GM21576 (cell line): Measurements from ENCODE around the gene ZEB2.

Experiments
- ATAC-seq: cut with Tn5 transposase; IDR thresholded peaks from one replicate; pipeline ENCODE4 v1.9.1; 2021; ENCODE audit warnings: mild to moderate bottlenecking, moderate library complexity; ENCODE audit not compliant: unreplicated experiment

The ZEB2 gene

DNA sequence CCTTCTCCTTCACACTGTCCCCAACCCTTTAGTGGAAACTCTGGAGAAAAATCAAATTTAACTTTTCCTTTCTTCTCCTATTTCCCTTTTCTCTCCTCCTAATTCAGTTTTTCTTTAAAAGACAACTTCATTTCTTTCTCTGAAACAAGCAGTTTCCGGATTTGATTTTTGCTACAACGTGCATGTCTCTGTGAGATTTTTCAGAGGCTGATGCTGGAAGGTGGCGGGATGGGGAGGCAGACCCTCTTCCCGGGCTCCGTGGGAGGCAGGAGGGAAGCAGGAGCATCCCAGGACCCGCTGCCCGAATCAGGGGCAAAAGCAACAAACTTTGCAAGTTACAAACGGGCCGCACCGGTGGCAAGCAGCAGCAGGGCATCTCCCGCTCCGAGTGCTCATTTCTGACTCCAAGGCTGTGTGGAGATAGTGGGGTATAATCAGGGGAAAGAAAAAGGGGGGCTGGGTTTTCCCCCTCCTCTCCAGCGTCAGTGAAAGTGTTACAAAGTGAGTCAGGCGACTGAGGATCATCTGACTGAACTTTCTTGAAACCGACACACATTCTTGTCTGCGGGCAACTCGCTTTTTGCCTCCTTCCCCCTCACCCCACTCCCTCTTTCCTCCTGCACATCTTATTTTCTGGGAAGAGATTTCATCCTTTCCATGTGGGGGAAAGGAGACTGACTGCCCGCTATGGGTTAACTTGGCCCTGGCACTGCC lies 6.4 kb downstream of the ZEB2 start:
- ATAC-seq, result no peak

DNA sequence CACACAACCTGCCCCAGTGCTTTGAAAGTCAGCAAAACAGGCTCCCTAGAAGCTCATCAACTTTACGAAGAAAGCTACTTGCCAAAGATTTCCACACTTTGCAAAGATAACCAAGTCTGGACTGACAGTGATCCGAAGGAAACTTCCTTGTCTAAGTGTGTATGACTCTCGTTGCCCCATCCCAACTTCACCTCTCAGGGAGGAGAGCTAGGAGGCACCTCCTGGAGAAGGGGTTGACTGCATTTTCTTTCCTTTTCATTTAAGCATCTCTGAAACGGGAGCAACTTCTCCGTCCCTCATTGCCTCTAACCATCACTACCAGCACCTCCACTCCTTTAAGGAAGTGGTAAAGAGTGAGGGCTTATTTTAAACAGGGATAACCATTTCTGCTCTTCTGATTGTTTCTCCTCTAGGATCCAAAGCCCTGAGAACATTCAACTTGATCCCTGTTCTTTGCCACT lies 7.0 kb downstream of the ZEB2 start:
- no peak for ATAC-seq

DNA sequence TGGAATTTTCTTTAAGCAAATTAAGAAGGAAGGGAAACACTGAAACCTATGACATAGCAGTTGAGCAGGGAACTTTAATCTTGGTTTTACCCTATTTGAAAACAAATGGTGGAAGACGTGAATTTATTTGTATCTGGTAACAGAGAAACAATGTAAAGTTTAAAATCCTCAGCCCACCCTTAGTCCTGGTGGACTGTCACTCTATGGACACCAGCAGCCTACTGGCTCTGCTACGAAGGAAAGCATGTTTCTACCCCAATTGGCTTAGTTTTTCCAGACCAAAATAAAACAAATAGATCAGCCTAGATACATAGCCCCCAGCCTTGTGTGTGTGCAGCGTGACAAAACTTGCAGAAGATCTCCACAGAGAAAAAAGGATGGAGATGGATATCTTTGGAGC lies 7.4 kb downstream of the ZEB2 start:
- ATAC-seq, result no peak

DNA sequence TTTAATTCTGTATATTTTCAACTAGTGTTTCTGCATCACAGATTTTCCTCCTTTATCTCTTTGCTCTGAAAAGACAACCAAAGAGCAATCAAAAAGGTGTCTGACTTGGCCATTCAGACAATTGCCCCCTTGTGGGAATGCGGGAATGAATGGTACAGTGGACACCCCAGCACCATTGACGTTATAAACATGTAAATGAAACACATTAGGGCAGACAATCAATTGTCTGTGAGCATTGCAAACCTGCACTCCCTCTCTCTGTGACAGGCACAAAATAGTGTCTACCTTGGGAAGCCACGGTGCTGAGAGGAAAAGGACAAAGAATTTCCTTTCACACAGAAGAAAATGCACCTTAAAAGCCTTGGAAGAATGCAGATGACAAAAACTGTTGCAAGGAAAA lies 8.0 kb downstream of the ZEB2 start:
- no peak for ATAC-seq

DNA sequence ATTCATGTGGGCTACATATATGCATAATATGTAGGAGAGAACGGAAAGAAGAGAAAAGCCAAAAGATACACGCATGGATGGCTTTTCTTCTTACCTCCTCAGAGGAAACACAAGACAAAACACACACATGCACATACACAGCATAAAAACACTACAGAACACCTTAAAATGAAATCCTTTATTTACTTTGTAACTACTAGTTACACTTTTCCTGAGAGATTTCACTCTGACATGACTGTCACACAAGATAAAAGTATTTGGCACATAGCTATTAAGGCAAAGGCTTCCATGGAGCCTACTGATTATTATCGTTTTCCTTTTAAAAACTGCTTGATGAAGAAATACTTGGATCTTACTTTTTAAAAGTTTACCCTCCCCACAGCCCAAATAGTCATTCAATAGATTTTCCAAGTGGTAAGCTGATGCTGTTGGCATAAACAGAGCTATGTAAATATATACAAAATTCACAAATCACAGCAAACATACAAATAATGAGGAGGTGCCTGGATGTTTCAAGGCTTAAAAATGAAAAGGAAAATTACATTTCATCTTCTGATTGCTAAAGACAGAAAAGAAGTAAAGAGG lies 8.6 kb downstream of the ZEB2 start:
- no peak for ATAC-seq

DNA sequence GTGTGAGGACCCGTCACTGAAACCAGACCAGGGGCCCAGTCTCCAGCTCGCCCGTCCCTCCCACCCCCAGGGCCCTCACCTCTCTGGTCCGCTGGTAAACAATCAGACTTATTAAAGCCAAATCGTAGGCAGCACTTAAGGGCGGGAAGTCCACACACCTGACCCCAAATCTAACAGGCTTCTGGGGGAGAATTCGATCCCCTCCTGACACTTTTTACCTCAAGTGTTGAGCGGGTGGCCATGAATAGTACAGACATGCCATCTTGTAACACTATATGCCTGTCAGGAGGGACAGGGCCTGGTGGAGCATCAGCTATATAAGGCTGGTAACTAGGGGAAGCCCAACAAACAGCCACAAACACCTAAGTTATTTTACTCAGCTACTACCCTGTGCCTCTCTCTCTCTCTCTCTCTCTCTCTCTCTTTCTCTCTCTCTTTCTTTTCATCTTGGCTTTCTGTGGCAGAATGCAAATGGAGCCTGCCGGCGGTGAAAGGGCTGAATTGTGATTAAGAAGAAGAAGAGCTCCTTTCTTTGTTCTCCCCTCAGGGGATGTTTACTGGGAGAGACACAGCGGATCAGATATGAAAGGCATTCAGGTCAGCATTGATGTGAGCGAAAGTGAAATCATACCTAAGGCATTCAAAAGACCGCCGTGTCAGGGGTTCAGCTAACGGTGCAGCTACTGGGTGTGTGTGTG lies 9.5 kb downstream of the ZEB2 start:
- ATAC-seq, result peak; percentile 62

DNA sequence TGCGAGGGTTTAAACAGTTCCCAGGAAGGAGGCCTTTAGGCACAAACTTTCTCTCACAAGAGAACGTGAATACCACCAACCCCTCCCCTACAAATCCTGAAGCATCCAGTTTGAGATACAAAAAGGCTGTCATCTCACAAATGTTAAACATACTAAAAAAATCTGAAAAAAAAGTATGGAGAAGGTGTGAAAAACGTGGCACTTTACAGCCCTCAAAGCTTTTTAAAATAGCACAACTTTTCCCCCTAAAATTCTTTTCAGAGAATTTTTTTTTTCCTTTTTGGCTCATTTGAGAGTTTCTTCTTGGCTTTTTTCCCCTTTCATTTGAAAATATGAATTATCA lies 10.1 kb downstream of the ZEB2 start:
- no peak for ATAC-seq

DNA sequence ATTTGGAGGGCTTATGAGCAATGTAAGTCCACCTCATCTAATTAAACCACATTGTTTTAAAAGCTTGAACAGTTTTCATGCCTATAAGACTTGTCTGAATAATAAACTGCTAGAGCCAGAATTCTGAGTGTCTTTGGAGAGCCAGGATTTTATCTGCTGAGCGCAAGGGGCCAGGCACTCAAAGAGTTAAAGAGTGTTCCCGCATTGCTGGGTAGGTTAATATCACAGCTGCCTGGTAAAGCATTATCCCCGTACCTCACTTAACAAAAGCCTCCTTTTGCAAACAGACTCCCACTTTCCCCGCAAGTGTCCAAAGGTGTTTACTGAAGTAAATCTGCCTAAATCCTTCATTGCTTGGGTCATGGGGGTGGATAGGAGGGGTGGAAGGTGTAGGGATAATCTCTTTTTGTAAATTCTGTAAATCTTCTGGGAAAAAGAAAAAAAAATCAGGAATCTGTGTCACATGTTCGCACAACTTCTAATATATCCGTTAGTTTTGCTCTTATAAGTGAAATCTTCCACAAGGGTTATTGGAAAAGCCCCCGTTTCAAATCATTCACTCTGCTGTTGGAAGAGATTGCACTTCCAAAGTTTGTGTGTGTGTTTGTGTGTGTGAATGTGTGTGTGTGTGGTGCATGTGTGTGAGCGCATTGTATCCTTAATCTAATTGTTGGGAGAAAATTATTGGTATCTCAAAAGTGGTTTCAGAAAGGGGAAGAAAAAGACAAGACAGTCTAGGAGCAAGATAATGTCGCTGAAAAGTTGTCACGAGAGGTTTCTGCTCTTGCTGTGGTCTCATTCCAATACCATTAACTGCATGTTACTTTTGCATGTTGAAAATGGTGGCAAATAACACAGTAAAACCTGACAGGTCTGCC lies 10.7 kb downstream of the ZEB2 start:
- no peak for ATAC-seq

DNA sequence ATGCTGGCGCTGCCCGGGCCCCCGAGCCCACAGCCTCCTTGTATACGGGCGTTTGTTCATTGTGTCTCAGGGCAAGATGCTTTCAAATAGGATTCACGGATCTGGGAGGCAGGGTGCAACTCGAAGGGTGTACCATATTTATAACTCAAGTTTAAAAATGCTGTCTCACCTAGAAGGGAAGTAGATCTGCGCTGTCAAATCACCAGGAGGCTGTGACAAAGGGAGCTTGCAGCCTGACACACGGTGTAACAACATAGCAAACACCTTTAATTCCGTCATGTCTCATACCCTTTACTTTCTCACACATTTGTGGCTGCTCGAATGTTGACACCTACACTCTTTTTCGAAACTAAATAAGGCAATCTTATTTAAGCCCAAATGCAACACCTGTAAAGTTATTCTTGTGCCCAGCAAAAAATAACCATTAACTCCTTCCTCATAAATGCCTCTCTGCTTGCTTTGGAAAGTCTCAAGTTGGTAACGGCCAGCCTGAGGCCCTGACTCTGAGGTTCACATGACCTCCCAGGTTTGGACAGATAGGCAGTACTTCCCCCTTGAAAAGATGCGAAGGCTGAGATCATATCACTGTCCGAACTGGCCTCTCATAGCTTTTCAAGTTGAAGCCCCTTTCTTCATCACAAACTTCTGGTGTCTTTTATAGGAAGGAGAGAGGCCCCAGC lies 11.6 kb downstream of the ZEB2 start:
- no peak for ATAC-seq

DNA sequence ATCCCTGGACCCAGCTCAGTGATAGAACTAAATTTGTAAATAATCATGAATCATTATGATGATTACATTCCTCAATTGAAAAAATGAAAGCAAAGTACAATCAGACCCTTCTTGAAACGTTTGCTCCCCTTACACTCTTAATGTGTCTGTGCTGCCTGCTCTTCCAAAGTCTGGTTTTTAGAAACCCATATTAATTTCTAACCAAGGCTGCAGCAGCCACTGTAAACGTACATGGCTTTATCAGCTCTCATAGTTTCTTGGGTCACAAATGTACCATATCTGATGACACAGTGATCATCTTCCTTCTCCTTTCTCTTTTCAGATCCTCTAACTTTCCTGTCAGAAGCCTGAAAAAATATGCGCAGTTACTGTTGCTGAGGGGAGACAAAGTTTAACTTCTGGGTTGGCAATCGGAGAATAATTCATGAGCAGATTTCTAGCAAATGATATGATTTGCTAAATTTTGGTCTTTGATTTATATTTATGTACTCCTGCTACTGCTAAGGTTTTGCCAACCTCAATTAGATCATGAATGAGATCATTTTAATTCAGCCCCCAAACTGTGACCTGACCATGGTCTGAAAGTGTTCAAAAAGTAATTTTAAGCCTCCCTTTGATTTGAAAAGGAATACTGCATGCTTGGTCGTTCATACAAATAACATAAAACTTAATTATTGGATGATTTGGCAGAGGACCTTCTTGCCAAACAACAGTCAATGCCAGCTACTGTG lies 12.3 kb downstream of the ZEB2 start:
- ATAC-seq, result no peak

DNA sequence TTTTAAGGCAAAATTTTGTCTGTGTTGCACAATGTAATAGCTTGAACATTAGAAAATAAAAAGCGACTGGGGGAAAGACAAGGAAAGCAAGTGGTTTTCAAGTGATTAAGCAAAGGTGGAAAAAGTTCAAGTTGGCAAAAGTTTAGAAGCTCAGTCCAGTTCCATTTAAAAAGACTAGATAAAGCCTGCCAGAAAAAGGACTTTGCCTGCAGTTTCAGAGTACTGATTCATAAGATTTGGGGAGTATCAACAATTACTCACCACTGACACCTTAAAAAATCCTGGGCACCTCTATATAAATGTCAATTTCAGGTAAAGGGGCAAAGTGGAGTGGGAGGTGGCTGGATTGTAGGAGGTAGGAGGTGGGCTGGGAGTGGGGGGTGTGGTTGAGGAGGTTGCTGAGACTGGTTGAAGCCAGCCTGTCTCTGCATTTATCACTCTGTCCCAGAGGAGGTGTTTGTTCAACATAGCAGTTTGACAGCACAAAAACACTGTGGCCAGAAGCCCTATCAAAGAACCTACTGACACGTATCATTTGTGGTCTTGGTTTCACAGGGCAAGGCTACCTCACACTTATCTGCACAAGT lies 14.6 kb downstream of the ZEB2 start:
- ATAC-seq, result no peak

DNA sequence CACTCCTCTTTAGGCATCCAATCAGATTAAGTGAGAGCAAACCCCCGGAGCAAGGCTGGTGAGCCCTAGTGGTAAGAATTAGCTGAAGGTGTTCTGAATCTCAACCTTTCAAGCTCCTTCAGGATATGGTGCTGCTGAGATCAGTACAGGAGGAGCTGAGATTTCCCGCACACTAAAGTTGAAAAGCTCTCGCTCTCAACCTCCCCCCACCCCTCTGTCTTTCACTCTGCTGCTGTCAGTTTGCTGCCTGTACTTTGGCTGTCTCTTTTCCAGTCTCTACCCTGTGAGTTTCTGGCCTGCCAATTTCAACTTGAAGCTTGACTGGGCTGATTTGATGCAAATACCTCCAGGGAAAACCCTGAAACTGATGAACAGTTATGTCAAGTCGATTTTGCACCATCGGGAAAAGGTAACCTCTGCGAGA lies 15.7 kb downstream of the ZEB2 start:
- ATAC-seq, result no peak

DNA sequence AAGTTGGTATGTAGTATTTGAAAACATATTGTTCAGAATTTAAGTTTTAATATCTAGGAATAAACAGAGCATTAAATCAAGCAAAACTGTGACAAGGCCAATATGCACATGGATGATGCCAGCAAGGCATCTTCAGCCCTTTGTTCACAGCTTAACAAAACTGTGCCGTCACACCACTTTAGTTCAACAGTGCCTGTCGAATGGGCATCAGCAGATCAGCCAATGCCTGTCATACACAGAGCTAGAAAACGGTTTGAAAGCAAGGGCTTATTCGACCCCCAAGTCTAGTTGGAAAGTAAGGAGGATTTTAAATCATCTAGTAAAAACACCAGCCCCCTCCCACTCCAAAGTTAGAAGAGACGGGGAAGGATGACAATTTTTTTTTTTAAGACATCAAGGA lies 16.7 kb downstream of the ZEB2 start:
- no peak for ATAC-seq

DNA sequence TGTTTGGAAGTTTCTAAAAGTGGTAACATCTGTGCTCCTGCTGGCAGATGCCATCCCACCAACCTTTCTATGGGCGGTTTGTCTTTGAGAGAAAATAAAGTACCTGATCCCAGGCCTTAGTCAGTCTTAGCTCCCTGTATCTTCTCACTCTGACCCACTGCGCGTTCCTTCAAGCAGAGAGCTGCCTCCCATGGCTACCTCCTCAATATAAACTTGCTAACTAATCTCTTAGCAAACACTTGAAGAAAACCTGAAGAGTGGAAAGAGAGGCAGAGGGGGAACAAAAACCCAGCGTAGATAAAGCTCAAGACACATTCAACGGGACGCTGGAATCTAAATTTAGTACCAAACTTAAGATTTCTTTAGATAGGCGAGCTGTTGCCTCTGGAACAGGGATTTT lies 17.6 kb downstream of the ZEB2 start:
- no peak for ATAC-seq

DNA sequence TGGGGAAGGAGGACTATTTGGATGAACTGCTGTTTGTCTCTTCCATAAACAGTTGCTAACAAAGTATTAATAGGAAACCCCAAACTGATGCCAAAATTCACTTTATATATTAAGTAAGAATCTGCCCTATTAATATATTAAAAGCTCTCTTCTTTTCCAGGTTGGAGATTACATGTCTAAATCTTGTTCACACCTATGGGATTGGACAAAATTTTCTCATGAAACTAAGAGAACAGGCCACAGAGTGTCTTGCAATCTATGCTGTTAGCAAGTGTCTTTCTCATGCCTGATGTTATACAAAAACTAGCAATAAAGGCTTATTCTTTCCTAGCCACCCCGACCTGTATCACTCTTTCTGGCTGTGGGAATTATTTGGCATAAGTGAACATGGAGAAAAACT lies 18.3 kb downstream of the ZEB2 start:
- no peak for ATAC-seq

DNA sequence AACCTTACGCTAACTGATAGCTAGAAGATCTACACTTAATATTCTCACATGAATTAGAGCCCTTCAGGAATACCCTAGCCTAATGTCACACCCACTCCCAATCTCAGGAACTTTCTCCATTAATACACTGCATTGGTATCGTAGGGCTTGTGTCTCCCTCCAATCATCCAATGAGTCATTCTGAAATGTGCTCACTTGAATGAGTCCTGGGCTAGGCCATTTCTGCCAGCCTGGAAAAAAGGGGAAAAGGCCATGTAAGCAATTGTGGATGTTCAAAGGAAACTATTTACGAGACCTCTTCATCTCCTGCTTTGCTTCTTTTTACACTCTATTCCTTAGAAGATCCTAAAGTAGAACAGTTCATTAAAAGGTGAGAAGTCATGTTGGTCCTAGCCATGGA lies 18.8 kb downstream of the ZEB2 start:
- ATAC-seq, result no peak

DNA sequence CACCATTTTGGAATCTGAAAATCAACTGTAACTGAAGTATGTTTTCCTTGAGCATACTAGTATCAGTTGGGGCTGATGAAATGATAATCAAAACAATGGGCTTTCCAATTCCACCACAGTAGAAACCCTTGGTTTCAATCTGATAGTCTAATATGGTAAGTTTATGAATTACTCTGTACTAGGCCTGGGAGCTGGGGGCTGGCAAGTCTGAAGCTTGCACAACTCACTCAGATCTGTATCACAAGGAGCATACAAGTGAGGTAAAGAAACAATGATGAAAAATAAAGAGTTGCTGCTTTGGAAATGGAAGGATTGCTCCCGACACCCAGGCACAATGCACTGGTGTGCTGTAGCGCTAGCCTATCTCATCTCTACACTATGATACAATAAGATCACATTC lies 19.4 kb downstream of the ZEB2 start:
- no peak for ATAC-seq

DNA sequence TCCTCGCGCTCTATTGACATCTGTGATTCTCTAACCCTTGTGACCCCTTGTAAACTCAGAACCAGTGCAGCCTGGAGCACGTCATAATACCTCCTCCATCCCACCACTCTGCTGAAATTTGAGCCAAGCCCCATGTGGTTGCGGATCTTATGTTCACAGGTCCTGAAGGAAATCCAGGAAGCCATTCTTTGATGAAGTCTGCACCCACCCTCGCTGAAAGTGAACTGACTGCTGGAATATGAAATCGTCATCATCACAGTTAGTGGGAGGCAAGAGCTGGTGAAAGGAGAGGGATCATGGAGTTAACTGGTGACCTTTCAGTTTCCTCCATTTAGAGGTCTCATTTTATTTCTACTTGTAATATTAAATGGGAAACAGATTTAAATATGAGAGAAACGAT lies 21.6 kb downstream of the ZEB2 start:
- no peak for ATAC-seq

DNA sequence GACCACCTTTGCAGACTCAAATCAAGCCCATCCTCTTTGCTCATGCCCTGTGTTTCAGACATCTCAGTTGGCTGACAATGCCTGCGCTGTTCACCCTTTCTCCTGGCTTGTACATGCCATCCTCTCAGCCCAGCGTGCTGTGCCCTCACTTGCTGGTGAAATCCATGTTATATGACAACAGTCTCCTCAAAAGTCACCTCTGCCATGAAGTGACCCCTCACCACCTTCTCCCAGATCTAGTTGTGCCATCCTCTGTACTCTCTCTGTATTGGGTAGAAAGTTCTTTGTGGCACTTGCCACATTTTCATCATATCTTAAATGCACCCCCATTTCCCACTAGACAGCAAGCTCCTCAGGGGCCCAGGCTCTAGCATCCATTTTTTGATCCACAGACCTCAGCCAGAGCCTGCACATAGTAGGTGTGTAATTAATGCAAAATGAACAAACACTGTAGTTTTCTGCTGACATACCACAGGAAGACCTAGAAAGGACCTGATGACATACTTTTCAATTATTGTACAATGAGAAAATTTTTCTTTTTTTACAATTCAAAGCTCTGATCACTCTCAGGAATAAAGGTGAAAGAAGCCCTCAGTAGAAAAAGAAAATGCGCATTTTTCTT lies 22.8 kb downstream of the ZEB2 start:
- ATAC-seq, result no peak
